H54 (cell line): ENCODE measurements around the gene PTCRA.
"Not testable (repeated sequence)": the region's sequence is repeated elsewhere in the genome, so short reads cannot be mapped to it uniquely, and the experiment has no call there.

Source experiments
- DNase-seq: peaks from one replicate; pipeline ENCODE4 v3.0.0; 2011; ENCODE audit warnings: low spot score, mixed read lengths; ENCODE audit not compliant: insufficient read length
- FAIRE-seq: peaks from 3 replicates; lab custom pipeline; 2011; peaks lifted over from hg19 to GRCh38; lab: Jason Lieb, UNC
- POLR2A ChIP-seq: IDR thresholded peaks from 2 replicates; pipeline ENCODE4 v1.6.1; 2011; ENCODE audit warnings: low read depth, mild to moderate bottlenecking, low read length

PTCRA gene

GRCh38 chr6:42896178-42896719 is 19.6 kb upstream of the PTCRA start:
- TF ChIP-seq POLR2A = no peak
- FAIRE-seq = no peak
- DNase-seq = no peak

DNA sequence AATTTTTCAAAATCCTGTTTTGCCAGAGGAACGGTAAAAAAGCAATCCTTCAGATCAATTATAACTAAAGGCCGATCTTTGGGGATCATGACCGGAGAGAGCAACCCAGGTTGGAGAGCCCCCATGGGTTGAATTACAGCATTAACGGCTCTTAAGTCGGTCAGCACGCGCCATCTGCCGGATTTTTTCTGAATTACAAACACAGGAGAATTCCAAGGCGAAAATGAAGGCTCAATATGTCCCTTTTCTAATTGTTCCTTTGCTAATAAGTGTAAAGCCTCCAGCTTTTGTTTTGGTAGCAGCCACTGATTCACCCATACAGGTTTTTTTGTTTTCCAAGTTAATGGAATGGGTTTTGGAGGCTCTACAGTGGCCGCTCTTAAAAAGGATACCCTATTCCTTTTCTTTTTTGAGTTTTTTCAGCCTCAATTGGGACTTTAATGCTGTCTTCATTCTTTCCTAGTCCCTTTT is 16.9 kb upstream of the PTCRA start:
- no peak for FAIRE-seq
- TF ChIP-seq POLR2A = no peak
- no peak for DNase-seq

DNA sequence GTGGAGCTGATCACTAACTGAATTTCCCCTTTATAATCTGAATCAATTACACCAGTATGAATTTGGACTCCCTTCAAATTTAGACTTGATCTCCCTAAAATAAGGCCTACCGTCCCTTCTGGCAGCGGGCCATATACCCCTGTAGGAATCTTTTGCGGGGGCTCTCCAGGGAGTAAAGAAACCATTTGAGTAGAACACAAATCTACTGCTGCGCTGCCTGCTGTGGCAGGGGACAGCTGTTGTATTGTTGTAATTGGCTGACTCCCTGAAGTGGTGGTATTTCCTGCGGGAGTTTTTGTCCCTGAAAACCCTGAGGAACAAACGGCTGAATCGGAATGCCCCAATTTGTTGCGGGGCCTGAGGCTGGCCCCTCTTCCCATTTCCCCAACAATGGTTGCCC is 16.0 kb upstream of the PTCRA start:
- DNase-seq (no peak), FAIRE-seq (no peak)
- no peak for TF ChIP-seq POLR2A

- peak; percentile 60 for FAIRE-seq
- peak; percentile 49 for DNase-seq
Measured at GRCh38 chr6:42901538-42901957, 14.3 kb upstream of the PTCRA start.

GRCh38 chr6:42902429-42903263 is 13.2 kb upstream of the PTCRA start:
- FAIRE-seq, DNase-seq: not testable (repeated sequence)

More at GRCh38 chr6:42901538-42901957, 14.3 kb upstream of the PTCRA start:
- TF ChIP-seq POLR2A = no peak

- TF ChIP-seq POLR2A = no peak
- DNase-seq = no peak
- no peak for FAIRE-seq
Measured at GRCh38 chr6:42904467-42904866, 11.4 kb upstream of the PTCRA start.

- no peak for TF ChIP-seq POLR2A
- DNase-seq (no peak), FAIRE-seq (no peak)
Measured at GRCh38 chr6:42907336-42907735, 8.5 kb upstream of the PTCRA start.

DNA sequence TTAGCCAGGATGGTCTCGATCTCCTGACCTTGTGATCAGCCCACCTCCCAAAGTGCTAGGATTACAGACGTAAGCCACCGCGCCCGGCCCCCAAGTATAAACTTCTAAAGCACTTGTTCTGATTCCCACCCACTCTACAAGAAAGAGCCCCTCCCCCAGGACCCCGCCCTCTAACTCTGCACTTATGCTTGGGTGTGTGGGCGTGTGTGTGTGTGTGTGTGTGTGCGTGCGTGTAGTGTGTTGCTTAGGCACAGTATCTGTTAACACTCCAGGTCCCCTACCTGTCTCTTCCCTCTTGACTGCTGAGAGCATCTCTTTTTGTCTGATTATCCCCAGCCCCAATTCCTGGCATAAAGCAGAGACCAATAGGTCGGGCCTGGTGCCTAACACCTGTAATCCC is 6.0 kb upstream of the PTCRA start:
- DNase-seq (no peak), FAIRE-seq (no peak)
- no peak for TF ChIP-seq POLR2A

DNA sequence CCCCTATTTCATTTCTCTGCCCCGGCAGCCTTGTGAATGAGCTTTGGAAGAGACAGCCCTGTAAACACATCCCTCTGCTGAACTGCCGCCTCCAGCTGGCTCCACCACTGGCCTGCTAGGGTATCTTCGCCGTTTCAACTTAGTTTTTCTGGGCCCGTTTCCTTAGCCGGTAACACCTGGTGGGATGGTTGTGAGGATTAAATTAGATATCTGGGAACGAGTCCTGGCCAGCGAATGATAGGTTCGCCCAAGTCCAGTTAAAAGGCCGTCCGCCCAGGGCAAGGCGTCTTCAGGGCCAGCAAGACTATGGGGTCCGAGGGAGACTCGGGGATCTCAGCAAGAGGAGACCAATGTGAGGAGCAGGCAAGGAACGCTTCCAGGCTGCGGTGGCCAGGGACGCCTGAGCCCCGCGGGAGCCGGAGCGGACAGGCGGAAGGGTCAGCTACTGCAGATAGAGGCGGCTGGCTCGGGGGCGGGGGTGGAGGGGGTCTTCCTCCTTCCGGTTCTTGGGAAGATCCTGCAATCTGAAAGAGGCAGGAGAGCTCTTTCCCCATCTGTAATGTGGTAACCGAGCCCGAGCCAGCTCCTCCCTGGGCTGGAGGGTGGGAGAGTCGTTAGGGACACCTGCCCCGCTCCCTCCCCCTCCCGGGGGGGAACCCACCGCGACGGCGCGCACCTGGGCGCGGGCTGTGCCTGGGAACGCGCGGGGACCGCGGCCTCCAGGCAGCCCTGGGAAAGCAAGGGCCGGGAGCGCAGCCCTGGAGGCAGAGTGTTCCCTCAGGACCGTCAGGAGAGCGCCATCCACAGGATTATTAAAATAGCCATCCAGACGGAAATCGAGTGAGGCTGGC is 4.5 kb upstream of the PTCRA start:
- no peak for DNase-seq
- no peak for FAIRE-seq
- no peak for TF ChIP-seq POLR2A

GRCh38 chr6:42914546-42914945 is 1.3 kb upstream of the PTCRA start:
- TF ChIP-seq POLR2A = no peak
- no peak for FAIRE-seq
- no peak for DNase-seq

GRCh38 chr6:42916288-42916687 is 435 bp downstream of the PTCRA start:
- no peak for DNase-seq
- TF ChIP-seq POLR2A = no peak
- FAIRE-seq = no peak

- no peak for FAIRE-seq
- no peak for TF ChIP-seq POLR2A
- no peak for DNase-seq
Measured at GRCh38 chr6:42921801-42922200, 5.9 kb downstream of the PTCRA start.

- TF ChIP-seq POLR2A = no peak
- no peak for FAIRE-seq
Measured at GRCh38 chr6:42923666-42924065, 7.8 kb downstream of the PTCRA start.

More at GRCh38 chr6:42923666-42924065, 7.8 kb downstream of the PTCRA start:
- no peak for DNase-seq
